HG03135 (cell line): ENCODE results near the gene PGLYRP1.

Experiments
- ATAC-seq: cut with Tn5 transposase; IDR thresholded peaks from one replicate; pipeline ENCODE4 v1.9.1; 2021; ENCODE audit warnings: mild to moderate bottlenecking, moderate library complexity; ENCODE audit not compliant: unreplicated experiment

PGLYRP1 gene

GRCh38 chr19:46022431-46023310, at the start of gene PGLYRP1:
Gene PGLYRP1 (minus strand): TSS chr19:46023053. CDS start chr19:46023021, 32 bp downstream.
- no peak for ATAC-seq

- ATAC-seq, result no peak
These were observed 47.0 kb upstream of the PGLYRP1 start for GRCh38 chr19:46069806-46070341.

- ATAC-seq, result no peak
These were observed 45.7 kb upstream of the PGLYRP1 start for GRCh38 chr19:46068345-46069258.

- ATAC-seq, result no peak
These were observed 44.8 kb upstream of the PGLYRP1 start for GRCh38 chr19:46067691-46068090.

- no peak for ATAC-seq
These were observed 43.6 kb upstream of the PGLYRP1 start for GRCh38 chr19:46066471-46066870.

GRCh38 chr19:46065486-46066071, 42.7 kb upstream of the PGLYRP1 start:
- ATAC-seq, result no peak

- no peak for ATAC-seq
These were observed 40.3 kb upstream of the PGLYRP1 start for GRCh38 chr19:46063201-46063600.

- ATAC-seq, result no peak
These were observed 37.2 kb upstream of the PGLYRP1 start for GRCh38 chr19:46060012-46060411.

GRCh38 chr19:46058778-46059177, 35.9 kb upstream of the PGLYRP1 start:
- no peak for ATAC-seq

- ATAC-seq, result no peak
These were observed 33.7 kb upstream of the PGLYRP1 start for GRCh38 chr19:46056536-46056935.

- no peak for ATAC-seq
These were observed 30.0 kb upstream of the PGLYRP1 start for GRCh38 chr19:46052896-46053295.

GRCh38 chr19:46049597-46049996, 26.7 kb upstream of the PGLYRP1 start:
- ATAC-seq, result no peak

GRCh38 chr19:46043519-46043918, 20.7 kb upstream of the PGLYRP1 start:
- ATAC-seq, result no peak

GRCh38 chr19:46042252-46042883, 19.5 kb upstream of the PGLYRP1 start:
- ATAC-seq, result no peak

- no peak for ATAC-seq
These were observed 18.2 kb upstream of the PGLYRP1 start, which contains the start of gene IGFL4 for GRCh38 chr19:46040952-46041500. Gene IGFL4 (minus strand): TSS chr19:46041002. CDS start chr19:46040962, 40 bp downstream.

GRCh38 chr19:46040125-46040524, 17.3 kb upstream of the PGLYRP1 start:
- ATAC-seq, result no peak

GRCh38 chr19:46036744-46037128, 13.9 kb upstream of the PGLYRP1 start:
- no peak for ATAC-seq

GRCh38 chr19:46035986-46036743, 13.3 kb upstream of the PGLYRP1 start:
- no peak for ATAC-seq

GRCh38 chr19:46035546-46035945, 12.7 kb upstream of the PGLYRP1 start:
- no peak for ATAC-seq
